Suprapubic skin (tissue), 4 donors: ENCODE measurements around the gene C17orf107.
A peak's percentile ranks its signal among the peaks of the same experiment; 100 is the strongest.

ENCODE experiments used
- CTCF ChIP-seq, 2 donors: fragments of 200-600 bp in 1 of 2; fragments of 450-650 bp in 1 of 2; sonication (generic) in 1 of 2; IDR thresholded peaks; one replicate each; pipeline ENCODE4 v1.5.1; 2016 to 2019; ENCODE audit warnings: antibody characterized with exemption in 2 of 2, mild to moderate bottlenecking in 1 of 2, moderate library complexity in 1 of 2
- EP300 ChIP-seq: sonication (generic); formaldehyde crosslinking; IDR thresholded peaks from one replicate; pipeline ENCODE4 v1.6.1; 2017; ENCODE audit warnings: antibody characterized with exemption
- POLR2A ChIP-seq, 2 donors: fragments of 450-650 bp; IDR thresholded peaks; one replicate each; pipeline ENCODE4 v1.6.1; 2017; ENCODE audit warnings: antibody characterized with exemption in 2 of 2, mild to moderate bottlenecking in 2 of 2, moderate library complexity in 2 of 2
- POLR2AphosphoS5 ChIP-seq, 3 donors: sonication (generic); formaldehyde crosslinking; IDR thresholded peaks; one replicate each; pipeline ENCODE4 v1.6.1; 2017; ENCODE audit warnings: antibody characterized with exemption in 3 of 3

- TF ChIP-seq POLR2A (IDR thresholded peaks at IDR 0.05) (no peak), CTCF (IDR thresholded peaks at IDR 0.05) (no peak), POLR2AphosphoS5 (IDR thresholded peaks at IDR 0.05) (peak in 1 of 3 donors; percentile 34), EP300 (no peak)
Measured at GRCh38 chr17:4858882-4859260, 40.5 kb upstream of the C17orf107 start.
